ENCODE results near the gene CDX4.

Gene CDX4

DNA sequence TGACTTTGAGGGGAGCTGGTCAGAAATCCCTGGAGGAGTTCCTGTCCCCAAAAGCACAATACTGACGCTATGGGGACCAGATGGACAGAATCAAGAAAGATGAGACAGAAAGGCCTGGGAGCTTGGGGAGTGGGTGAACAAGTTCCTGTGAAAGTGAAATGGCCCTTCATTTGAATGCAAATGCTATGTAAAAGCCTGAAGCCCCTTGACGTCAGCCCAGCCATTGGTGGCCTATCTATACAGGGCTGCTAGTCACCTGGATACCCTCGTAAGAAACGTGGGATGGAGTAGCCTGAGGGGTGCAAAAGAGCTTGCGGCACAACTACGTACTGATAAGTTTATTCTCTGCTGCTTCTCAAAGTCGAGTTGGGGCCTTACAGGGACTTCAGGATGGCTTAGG is at the start of gene CDX4:
Gene CDX4 (plus strand): TSS at position 223 of the 400 bp plus-strand sequence. CDS start 201 bp downstream, outside the sequence.
- H3K9me3 ChIP-seq (ENCODE audit: insufficient read depth, low read depth, low read length): no peaks in the 10 kb centered on the region
- H3K36me3 ChIP-seq (ENCODE audit: insufficient read depth, low read depth, low read length): no peaks in the 10 kb centered on the region
- no peaks in the 10 kb centered on the region for H3K4me1 ChIP-seq (ENCODE audit: insufficient read depth, low read length)
- H3K9ac ChIP-seq (ENCODE audit: low read depth, low read length): no peak within 1 kb of the TSS
- no peak within 1 kb of the TSS for H3K4me3 ChIP-seq (ENCODE audit: low read length)
- peaks cover 10% of the 10 kb centered on the region for H3K27me3 ChIP-seq (ENCODE audit: insufficient read depth, low read length)
- no peak within 1 kb of the TSS for H3K27ac ChIP-seq (ENCODE audit: low read length)

DNA sequence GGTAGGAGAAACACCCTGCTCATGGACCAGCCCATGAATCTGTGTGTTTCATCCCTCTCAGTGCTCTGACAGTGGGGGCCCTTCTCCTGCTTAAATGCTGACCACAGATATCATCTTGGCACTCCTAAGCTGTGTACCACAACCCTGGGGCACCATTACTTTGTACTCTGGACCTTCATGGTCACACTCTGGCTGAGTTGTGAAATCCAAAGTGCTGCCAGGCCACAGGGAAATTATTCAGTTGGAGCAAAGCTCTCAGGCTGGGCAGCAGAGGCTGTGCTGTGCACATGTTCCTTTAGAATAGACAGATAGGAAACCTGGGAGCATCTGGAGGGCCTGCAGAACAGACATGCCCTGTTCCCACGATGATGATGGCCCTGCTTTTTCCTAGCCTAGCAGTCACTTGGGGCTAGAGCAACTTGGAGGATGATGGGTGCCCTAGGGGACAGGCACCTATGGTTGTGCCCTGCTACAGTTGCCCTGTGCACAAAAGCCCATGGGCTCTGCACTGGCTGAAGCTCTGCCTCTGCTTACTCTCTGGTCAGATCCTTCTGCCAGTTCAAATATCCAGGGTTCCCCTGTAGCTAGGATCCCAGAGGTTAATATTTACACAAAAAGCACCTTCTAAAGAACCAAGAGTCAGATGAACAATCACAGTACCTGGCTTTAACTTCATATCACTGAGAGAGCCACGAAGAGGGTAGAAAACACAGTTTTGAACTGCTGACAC is 48.5 kb upstream of the CDX4 start:
- Histone ChIP-seq H3K27me3 (ENCODE audit: insufficient read depth, low read length) (no peaks in the 10 kb centered on the region), H3K4me1 (ENCODE audit: insufficient read depth, low read length) (no peaks in the 10 kb centered on the region), H3K4me3 (ENCODE audit: low read length) (no peak overlapping the region), H3K36me3 (ENCODE audit: insufficient read depth, low read depth, low read length) (no peaks in the 10 kb centered on the region), H3K9ac (ENCODE audit: low read depth, low read length) (no peak overlapping the region), H3K27ac (ENCODE audit: low read length) (no peak overlapping the region), H3K9me3 (ENCODE audit: insufficient read depth, low read depth, low read length) (no peaks in the 10 kb centered on the region)

DNA sequence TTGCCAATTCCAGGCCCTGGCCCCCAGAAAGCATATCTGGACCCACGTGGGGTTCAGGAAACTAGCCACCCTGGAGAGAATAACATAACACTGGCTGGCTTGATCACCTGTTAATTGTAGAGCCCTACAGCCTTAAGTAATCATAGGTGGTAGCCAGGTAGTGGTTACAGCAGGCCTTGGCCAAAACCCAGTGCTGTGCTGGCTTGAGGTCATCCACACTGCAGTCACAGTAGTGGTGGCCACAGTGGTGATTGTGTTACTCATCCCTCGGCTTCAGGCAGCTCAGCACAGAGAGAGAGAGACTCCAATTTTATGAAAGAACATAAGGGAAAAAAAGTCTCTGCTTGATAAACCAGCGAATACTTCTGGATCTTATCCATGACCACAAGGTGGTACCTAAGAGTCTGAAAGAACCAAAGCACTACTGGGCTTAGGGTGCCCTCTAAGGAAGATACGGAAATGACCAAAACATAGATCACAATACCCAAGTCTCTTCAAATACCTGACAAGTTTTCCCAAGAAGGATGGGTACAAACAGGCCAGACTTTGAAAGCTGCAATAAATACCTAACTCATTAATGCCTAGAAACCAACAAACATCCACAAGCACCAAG is 46.6 kb upstream of the CDX4 start:
- no peaks in the 10 kb centered on the region for H3K9me3 ChIP-seq (ENCODE audit: insufficient read depth, low read depth, low read length)
- H3K27ac ChIP-seq (ENCODE audit: low read length): no peak overlapping the region
- H3K27me3 ChIP-seq (ENCODE audit: insufficient read depth, low read length): no peaks in the 10 kb centered on the region
- no peak overlapping the region for H3K9ac ChIP-seq (ENCODE audit: low read depth, low read length)
- no peaks in the 10 kb centered on the region for H3K4me1 ChIP-seq (ENCODE audit: insufficient read depth, low read length)
- no peak overlapping the region for H3K4me3 ChIP-seq (ENCODE audit: low read length)
- H3K36me3 ChIP-seq (ENCODE audit: insufficient read depth, low read depth, low read length): no peaks in the 10 kb centered on the region

- Histone ChIP-seq H3K9ac (ENCODE audit: low read depth, low read length) (no peak overlapping the region), H3K36me3 (ENCODE audit: insufficient read depth, low read depth, low read length) (no peaks in the 10 kb centered on the region), H3K27ac (ENCODE audit: low read length) (no peak overlapping the region), H3K27me3 (ENCODE audit: insufficient read depth, low read length) (no peaks in the 10 kb centered on the region), H3K4me1 (ENCODE audit: insufficient read depth, low read length) (no peaks in the 10 kb centered on the region), H3K9me3 (ENCODE audit: insufficient read depth, low read depth, low read length) (no peaks in the 10 kb centered on the region), H3K4me3 (ENCODE audit: low read length) (no peak overlapping the region)
These were observed 45.1 kb upstream of the CDX4 start for GRCh38 chrX:73401591-73402266.

GRCh38 chrX:73412930-73413329 is 33.9 kb upstream of the CDX4 start:
- no peak overlapping the region for H3K27ac ChIP-seq (ENCODE audit: low read length)
- no peak overlapping the region for H3K4me3 ChIP-seq (ENCODE audit: low read length)
- no peaks in the 10 kb centered on the region for H3K27me3 ChIP-seq (ENCODE audit: insufficient read depth, low read length)
- no peak overlapping the region for H3K9ac ChIP-seq (ENCODE audit: low read depth, low read length)
- no peaks in the 10 kb centered on the region for H3K9me3 ChIP-seq (ENCODE audit: insufficient read depth, low read depth, low read length)
- no peaks in the 10 kb centered on the region for H3K36me3 ChIP-seq (ENCODE audit: insufficient read depth, low read depth, low read length)
- H3K4me1 ChIP-seq (ENCODE audit: insufficient read depth, low read length): no peaks in the 10 kb centered on the region

- Histone ChIP-seq H3K27ac (ENCODE audit: low read length) (no peak overlapping the region), H3K27me3 (ENCODE audit: insufficient read depth, low read length) (peaks cover 10% of the 10 kb centered on the region), H3K9me3 (ENCODE audit: insufficient read depth, low read depth, low read length) (no peaks in the 10 kb centered on the region), H3K4me1 (ENCODE audit: insufficient read depth, low read length) (no peaks in the 10 kb centered on the region), H3K9ac (ENCODE audit: low read depth, low read length) (no peak overlapping the region), H3K36me3 (ENCODE audit: insufficient read depth, low read depth, low read length) (no peaks in the 10 kb centered on the region), H3K4me3 (ENCODE audit: low read length) (no peak overlapping the region)
These were observed 500 bp downstream of the CDX4 start for GRCh38 chrX:73447311-73447794.

GRCh38 chrX:73448379-73448778 is 1.5 kb downstream of the CDX4 start:
- no peak overlapping the region for H3K27ac ChIP-seq (ENCODE audit: low read length)
- no peaks in the 10 kb centered on the region for H3K36me3 ChIP-seq (ENCODE audit: insufficient read depth, low read depth, low read length)
- H3K9ac ChIP-seq (ENCODE audit: low read depth, low read length): no peak overlapping the region
- peaks cover 11% of the 10 kb centered on the region for H3K27me3 ChIP-seq (ENCODE audit: insufficient read depth, low read length)
- no peaks in the 10 kb centered on the region for H3K9me3 ChIP-seq (ENCODE audit: insufficient read depth, low read depth, low read length)
- no peak overlapping the region for H3K4me3 ChIP-seq (ENCODE audit: low read length)
- no peaks in the 10 kb centered on the region for H3K4me1 ChIP-seq (ENCODE audit: insufficient read depth, low read length)

GRCh38 chrX:73455171-73455570 is 8.3 kb downstream of the CDX4 start:
- Histone ChIP-seq H3K4me3 (ENCODE audit: low read length) (no peak overlapping the region), H3K4me1 (ENCODE audit: insufficient read depth, low read length) (no peaks in the 10 kb centered on the region), H3K36me3 (ENCODE audit: insufficient read depth, low read depth, low read length) (no peaks in the 10 kb centered on the region), H3K9me3 (ENCODE audit: insufficient read depth, low read depth, low read length) (no peaks in the 10 kb centered on the region), H3K27ac (ENCODE audit: low read length) (no peak overlapping the region), H3K9ac (ENCODE audit: low read depth, low read length) (no peak overlapping the region), H3K27me3 (ENCODE audit: insufficient read depth, low read length) (peaks cover 17% of the 10 kb centered on the region)

DNA sequence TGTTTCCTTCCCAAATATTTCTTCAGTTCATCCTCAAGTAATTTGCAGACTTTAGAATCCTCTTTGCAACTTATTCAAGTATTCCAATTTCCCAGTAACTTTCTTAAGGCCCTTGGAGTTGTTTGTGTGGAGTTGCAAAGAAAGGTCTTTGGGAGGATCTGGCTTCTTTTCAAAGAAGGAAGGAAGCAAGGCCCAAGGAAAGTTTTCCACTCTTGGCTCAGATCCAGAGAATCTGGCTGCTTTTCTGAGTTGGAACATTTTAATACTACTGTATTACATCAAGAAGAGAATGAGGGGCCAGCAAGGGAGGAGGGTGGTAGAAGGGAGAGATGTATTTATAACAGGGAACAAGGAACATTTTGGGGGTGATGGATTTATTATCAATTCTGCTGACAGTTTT is 10.5 kb downstream of the CDX4 start:
- no peaks in the 10 kb centered on the region for H3K4me1 ChIP-seq (ENCODE audit: insufficient read depth, low read length)
- H3K9me3 ChIP-seq (ENCODE audit: insufficient read depth, low read depth, low read length): no peaks in the 10 kb centered on the region
- H3K27ac ChIP-seq (ENCODE audit: low read length): no peak overlapping the region
- peaks cover 7% of the 10 kb centered on the region for H3K27me3 ChIP-seq (ENCODE audit: insufficient read depth, low read length)
- H3K36me3 ChIP-seq (ENCODE audit: insufficient read depth, low read depth, low read length): no peaks in the 10 kb centered on the region
- H3K9ac ChIP-seq (ENCODE audit: low read depth, low read length): no peak overlapping the region
- no peak overlapping the region for H3K4me3 ChIP-seq (ENCODE audit: low read length)

DNA sequence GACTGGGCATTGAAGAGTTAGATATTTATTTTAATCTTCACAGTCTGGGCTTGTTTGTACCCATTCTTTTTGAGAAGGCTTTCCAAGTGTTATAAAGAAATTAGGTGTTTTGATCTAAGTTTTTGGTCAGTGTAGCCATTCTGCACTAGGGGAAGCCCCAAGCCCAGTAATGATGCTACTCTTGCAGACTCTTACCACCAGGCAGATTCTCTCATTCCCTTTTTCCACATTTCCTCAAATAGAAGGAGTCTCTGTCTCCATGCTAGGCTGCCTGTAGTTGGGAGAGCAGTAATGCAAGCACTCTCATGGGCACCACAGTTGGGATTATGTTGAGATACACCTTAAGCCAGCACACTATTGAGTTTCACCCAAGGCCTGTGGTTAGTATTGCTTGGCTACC is 21.5 kb downstream of the CDX4 start:
- Histone ChIP-seq H3K27me3 (ENCODE audit: insufficient read depth, low read length) (no peaks in the 10 kb centered on the region), H3K4me3 (ENCODE audit: low read length) (no peak overlapping the region), H3K36me3 (ENCODE audit: insufficient read depth, low read depth, low read length) (no peaks in the 10 kb centered on the region), H3K4me1 (ENCODE audit: insufficient read depth, low read length) (no peaks in the 10 kb centered on the region), H3K27ac (ENCODE audit: low read length) (no peak overlapping the region), H3K9ac (ENCODE audit: low read depth, low read length) (no peak overlapping the region), H3K9me3 (ENCODE audit: insufficient read depth, low read depth, low read length) (no peaks in the 10 kb centered on the region)

DNA sequence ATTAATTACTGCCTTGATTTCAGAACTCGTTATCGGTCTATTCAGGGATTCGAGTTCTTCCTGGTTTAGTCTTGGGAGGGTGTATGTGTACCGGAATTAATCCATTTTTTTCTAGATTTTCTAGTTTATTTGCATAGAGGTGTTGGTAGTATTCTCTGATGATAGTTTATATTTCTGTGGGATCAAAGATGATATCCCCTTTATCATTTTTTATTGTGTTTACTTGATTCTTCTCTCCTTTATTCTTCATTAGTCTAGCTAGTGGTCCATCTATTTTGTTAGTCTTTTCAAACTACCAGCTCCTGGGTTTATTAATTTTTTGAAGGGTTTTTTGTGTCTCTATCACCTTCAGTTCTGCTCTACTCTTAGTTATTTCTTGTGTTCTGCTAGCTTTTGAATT is 32.1 kb downstream of the CDX4 start:
- no peak overlapping the region for H3K9ac ChIP-seq (ENCODE audit: low read depth, low read length)
- no peaks in the 10 kb centered on the region for H3K4me1 ChIP-seq (ENCODE audit: insufficient read depth, low read length)
- no peaks in the 10 kb centered on the region for H3K36me3 ChIP-seq (ENCODE audit: insufficient read depth, low read depth, low read length)
- H3K27ac ChIP-seq (ENCODE audit: low read length): no peak overlapping the region
- H3K27me3 ChIP-seq (ENCODE audit: insufficient read depth, low read length): no peaks in the 10 kb centered on the region
- no peak overlapping the region for H3K4me3 ChIP-seq (ENCODE audit: low read length)
- no peaks in the 10 kb centered on the region for H3K9me3 ChIP-seq (ENCODE audit: insufficient read depth, low read depth, low read length)

DNA sequence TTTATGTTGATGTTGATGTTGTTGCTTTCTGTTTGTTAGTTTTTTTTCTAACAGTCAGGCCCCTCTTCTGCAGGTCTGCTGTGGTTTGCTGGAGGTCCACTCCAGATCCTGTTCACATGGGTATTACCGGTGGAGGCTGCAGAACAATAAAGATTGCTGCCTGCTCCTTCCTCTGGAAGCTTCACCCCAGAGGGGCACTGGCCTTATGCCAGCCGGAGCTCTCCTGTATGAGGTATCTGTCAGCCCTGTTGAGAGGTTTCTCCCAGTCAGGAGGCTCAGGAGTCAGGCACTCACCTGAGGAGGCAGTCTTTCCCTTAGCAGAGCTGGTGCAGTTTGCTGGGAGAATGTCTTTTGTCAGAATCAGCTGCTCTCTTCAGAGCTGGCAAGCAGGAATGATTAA is 34.7 kb downstream of the CDX4 start:
- H3K9ac ChIP-seq (ENCODE audit: low read depth, low read length): no peak overlapping the region
- no peak overlapping the region for H3K4me3 ChIP-seq (ENCODE audit: low read length)
- no peaks in the 10 kb centered on the region for H3K27me3 ChIP-seq (ENCODE audit: insufficient read depth, low read length)
- no peaks in the 10 kb centered on the region for H3K36me3 ChIP-seq (ENCODE audit: insufficient read depth, low read depth, low read length)
- H3K27ac ChIP-seq (ENCODE audit: low read length): no peak overlapping the region
- no peaks in the 10 kb centered on the region for H3K9me3 ChIP-seq (ENCODE audit: insufficient read depth, low read depth, low read length)
- H3K4me1 ChIP-seq (ENCODE audit: insufficient read depth, low read length): no peaks in the 10 kb centered on the region

Measured in iPS-20b (cell line).